Activated CD4-positive, alpha-beta T cell treated with anti-CD3 and anti-CD28 coated beads for 1 hour (primary cell): ENCODE data around the gene ASF1B.

Experiments
- DNase-seq: peaks from one replicate; pipeline ENCODE4 v3.0.0-alpha.2; 2020

Gene ASF1B

GRCh38 chr19:14106840-14107239, 29.5 kb downstream of the ASF1B start:
- no peak for DNase-seq

GRCh38 chr19:14105680-14106079, 30.7 kb downstream of the ASF1B start:
- no peak for DNase-seq

- DNase-seq = no peak
These were observed 33.1 kb downstream of the ASF1B start for GRCh38 chr19:14103310-14103709.

GRCh38 chr19:14102756-14103155, 33.6 kb downstream of the ASF1B start:
- no peak for DNase-seq

- DNase-seq = no peak
These were observed 34.2 kb downstream of the ASF1B start for GRCh38 chr19:14102102-14102696.

- DNase-seq = no peak
These were observed 35.3 kb downstream of the ASF1B start for GRCh38 chr19:14101003-14101545.

- no peak for DNase-seq
These were observed 38.7 kb downstream of the ASF1B start for GRCh38 chr19:14097532-14098151.

- DNase-seq = no peak
These were observed 40.0 kb downstream of the ASF1B start for GRCh38 chr19:14096272-14096992.

- DNase-seq = no peak
These were observed 41.5 kb downstream of the ASF1B start for GRCh38 chr19:14094854-14095253.

- no peak for DNase-seq
These were observed 43.1 kb downstream of the ASF1B start for GRCh38 chr19:14093117-14093823.

GRCh38 chr19:14091813-14092462, 44.5 kb downstream of the ASF1B start:
- peak; percentile 23 for DNase-seq

- peak; percentile 46 for DNase-seq
These were observed 45.1 kb downstream of the ASF1B start for GRCh38 chr19:14091081-14091812.

- peak; percentile 75 for DNase-seq
These were observed 45.8 kb downstream of the ASF1B start, which contains the start of gene SAMD1 for GRCh38 chr19:14090509-14091080. SAMD1 (minus strand) TSS chr19:14090751.

GRCh38 chr19:14089662-14090508, 46.5 kb downstream of the ASF1B start:
- DNase-seq = peak; percentile 40

GRCh38 chr19:14089412-14089661, 47.1 kb downstream of the ASF1B start:
- DNase-seq = no peak

GRCh38 chr19:14088634-14089411, 47.6 kb downstream of the ASF1B start:
- no peak for DNase-seq

- no peak for DNase-seq
These were observed 50.3 kb downstream of the ASF1B start for GRCh38 chr19:14086098-14086497.

GRCh38 chr19:14085309-14085995, 50.9 kb downstream of the ASF1B start, which contains the start of gene C19orf67:
C19orf67 (minus strand) TSS chr19:14085783; CDS start chr19:14085627, 156 bp downstream.
- no peak for DNase-seq

- no peak for DNase-seq
These were observed 53.8 kb downstream of the ASF1B start for GRCh38 chr19:14082675-14082960.
